ENCODE measurements around the gene CTSW. TPM values are rescaled to one million over a fixed set of nuclear protein-coding genes. Genes with fewer than 3 reads are reported as not detected.

Gene CTSW
- total RNA-seq, 1 experiment from 2014 or later: not detected

GRCh38 chr11:65880027-65880426, 390 bp downstream of the CTSW start:
- POLR2A ChIA-PET: interaction anchor here (1.1 kb wide), 1 partner anchor 8 kb away, joined by 3 read pairs; the partner anchor contains the start of gene FIBP
- CTCF ChIA-PET: interaction anchor here (1.3 to 2.7 kb wide), 5 partner anchors 8 to 32 kb away, joined by 3 to 24 read pairs (median 5); partner anchors contain the start of genes CCDC85B, FIBP and MUS81

DNA sequence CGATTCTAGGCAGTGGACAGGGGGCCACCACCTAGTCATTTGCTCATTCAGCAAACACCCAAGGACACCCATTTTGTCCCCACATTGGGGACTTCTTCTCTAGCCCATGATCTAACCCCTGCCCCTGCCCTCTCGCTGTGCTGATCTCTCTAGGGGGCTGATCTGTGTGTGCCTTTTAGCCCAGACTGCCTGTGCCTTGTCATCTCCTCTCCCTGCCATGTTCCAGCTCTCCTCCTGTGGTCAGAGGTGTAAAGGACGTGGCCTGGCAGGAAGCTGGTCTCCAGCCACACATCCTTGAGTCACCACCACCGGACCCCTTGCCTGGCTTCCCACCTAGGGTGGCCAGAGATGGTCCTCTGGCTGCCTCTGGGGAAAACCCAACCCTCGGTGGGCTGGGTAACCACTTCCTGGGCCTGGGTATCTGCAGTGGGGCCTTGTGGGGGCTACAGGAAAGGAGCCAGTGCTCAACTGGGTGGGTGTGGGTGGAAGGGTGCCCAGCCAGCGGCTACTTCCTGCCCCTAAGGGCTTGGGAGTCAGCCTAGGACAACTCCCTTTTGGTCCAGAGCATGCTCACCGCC, 1.3 kb downstream of the CTSW start:
- POLR2A ChIA-PET: no interaction called here
- DNase-seq (ENCODE audit: low spot score) (no peak), ATAC-seq (no peak)
- H3K36me3 Mint-ChIP-seq: peaks cover 30% of the 10 kb centered on the region
- no peaks in the 10 kb centered on the region for H3K9me3 Mint-ChIP-seq
- no peak overlapping the region for H3K27ac Mint-ChIP-seq
- peaks cover 2% of the 10 kb centered on the region for H3K4me1 Mint-ChIP-seq
- peaks cover 12% of the 10 kb centered on the region for H3K27me3 Mint-ChIP-seq (ENCODE audit: low read depth)
- TF ChIP-seq MXD4 (CRISPR knock-in tag; IDR thresholded peaks at IDR 0.05; ENCODE audit: borderline replicate concordance): no peak
- no peak for TF ChIP-seq PREB (CRISPR knock-in tag; IDR thresholded peaks at IDR 0.05; ENCODE audit: borderline replicate concordance)
- TF ChIP-seq ZNF219 (CRISPR knock-in tag; IDR thresholded peaks at IDR 0.05; ENCODE audit: borderline replicate concordance): no peak
- TF ChIP-seq ZNF425 (CRISPR knock-in tag; conservative IDR thresholded peaks at IDR 0.05): no peak
- H3K4me3 Mint-ChIP-seq: no peak overlapping the region
- CTCF ChIA-PET: interaction anchor here (0.6 to 2.7 kb wide), 4 partner anchors 8 to 21 kb away, joined by 4 to 12 read pairs (median 6); partner anchors contain the start of genes CCDC85B, FIBP and MUS81

More at GRCh38 chr11:65880027-65880426, 390 bp downstream of the CTSW start:
- Mint-ChIP-seq H3K4me1 (peaks cover 2% of the 10 kb centered on the region), H3K27me3 (ENCODE audit: low read depth) (peaks cover 14% of the 10 kb centered on the region), H3K4me3 (no peak overlapping the region), H3K36me3 (peaks cover 24% of the 10 kb centered on the region), H3K27ac (no peak overlapping the region), H3K9me3 (no peaks in the 10 kb centered on the region)
- TF ChIP-seq, protein P1, sequence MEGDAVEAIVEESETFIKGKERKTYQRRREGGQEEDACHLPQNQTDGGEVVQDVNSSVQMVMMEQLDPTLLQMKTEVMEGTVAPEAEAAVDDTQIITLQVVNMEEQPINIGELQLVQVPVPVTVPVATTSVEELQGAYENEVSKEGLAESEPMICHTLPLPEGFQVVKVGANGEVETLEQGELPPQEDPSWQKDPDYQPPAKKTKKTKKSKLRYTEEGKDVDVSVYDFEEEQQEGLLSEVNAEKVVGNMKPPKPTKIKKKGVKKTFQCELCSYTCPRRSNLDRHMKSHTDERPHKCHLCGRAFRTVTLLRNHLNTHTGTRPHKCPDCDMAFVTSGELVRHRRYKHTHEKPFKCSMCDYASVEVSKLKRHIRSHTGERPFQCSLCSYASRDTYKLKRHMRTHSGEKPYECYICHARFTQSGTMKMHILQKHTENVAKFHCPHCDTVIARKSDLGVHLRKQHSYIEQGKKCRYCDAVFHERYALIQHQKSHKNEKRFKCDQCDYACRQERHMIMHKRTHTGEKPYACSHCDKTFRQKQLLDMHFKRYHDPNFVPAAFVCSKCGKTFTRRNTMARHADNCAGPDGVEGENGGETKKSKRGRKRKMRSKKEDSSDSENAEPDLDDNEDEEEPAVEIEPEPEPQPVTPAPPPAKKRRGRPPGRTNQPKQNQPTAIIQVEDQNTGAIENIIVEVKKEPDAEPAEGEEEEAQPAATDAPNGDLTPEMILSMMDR (IDR thresholded peaks at IDR 0.05): no peak
- TF ChIP-seq FOXK1 (CRISPR knock-in tag; IDR thresholded peaks at IDR 0.05): no peak
- TF ChIP-seq ATF2 (CRISPR knock-in tag; IDR thresholded peaks at IDR 0.05; ENCODE audit: borderline replicate concordance, low read depth): no peak
- no peak for TF ChIP-seq PRRX2 (CRISPR knock-in tag; IDR thresholded peaks at IDR 0.05)
- TF ChIP-seq TEAD1 (CRISPR knock-in tag; IDR thresholded peaks at IDR 0.05): no peak
- TF ChIP-seq USF2 (CRISPR knock-in tag; IDR thresholded peaks at IDR 0.05): no peak
- no peak for TF ChIP-seq SOX15 (CRISPR knock-in tag; IDR thresholded peaks at IDR 0.05)
- no peak for TF ChIP-seq MLX (CRISPR knock-in tag; IDR thresholded peaks at IDR 0.05)
- TF ChIP-seq NFYB (CRISPR knock-in tag; conservative IDR thresholded peaks at IDR 0.05; ENCODE audit: low read depth): no peak
- TF ChIP-seq CDX4 (CRISPR knock-in tag; IDR thresholded peaks at IDR 0.05; ENCODE audit: borderline replicate concordance): no peak
- ATAC-seq (no peak), DNase-seq (ENCODE audit: low spot score) (no peak)
